A673 (cell line): ENCODE results near the gene UXT. TPM values are rescaled to one million over a fixed set of nuclear protein-coding genes. Genes with fewer than 3 reads are reported as not detected.

Experiments
- BruUV-seq: library from RNA; stranded (reverse); fragments of 400-500 nt; replicated peaks from 2 replicates; lab custom pipeline; 2021; lab: Mats Ljungman, UMichigan
- CTCF ChIA-PET: fragments of 300-600 bp; sonication (Branson Sonifier 250); formaldehyde crosslinking; loops from one replicate; lab custom pipeline; 2022; ENCODE audit warnings: antibody characterized with exemption; lab: Charles Lee
- POLR2A ChIA-PET: fragments of 300-600 bp; sonication (Branson Sonifier 250); formaldehyde crosslinking; loops from one replicate; lab custom pipeline; 2022; ENCODE audit warnings: antibody characterized with exemption; ENCODE audit not compliant: low non-redundant PET; lab: Charles Lee
- DNase-seq: peaks from one replicate; pipeline ENCODE4 v3.0.0-alpha.2; 2015; ENCODE audit warnings: low spot score
- H3K27ac ChIP-seq: fragments of 200-600 bp; sonication (generic); 2 replicates; pipeline ENCODE4 v1.5.1; 2016; ENCODE audit warnings: mixed run types, low read depth, mild to moderate bottlenecking, mixed read lengths, antibody characterized with exemption, low read length; ENCODE audit not compliant: poor library complexity, severe bottlenecking
- H3K27me3 ChIP-seq: fragments of 200-600 bp; sonication (generic); replicated peaks from 2 replicates; pipeline ENCODE4 v1.6.1; 2017; ENCODE audit warnings: mixed run types, low read depth, mild to moderate bottlenecking, mixed read lengths, antibody characterized with exemption, low read length; ENCODE audit not compliant: insufficient read depth, poor library complexity
- H3K36me3 ChIP-seq: fragments of 200-600 bp; sonication (generic); 2 replicates; pipeline ENCODE4 v1.6.1; 2016; ENCODE audit warnings: mixed run types, mild to moderate bottlenecking, mixed read lengths, antibody characterized with exemption, low read length; ENCODE audit not compliant: insufficient read depth, poor library complexity, severe bottlenecking
- H3K4me1 ChIP-seq: fragments of 200-600 bp; sonication (generic); 2 replicates; pipeline ENCODE4 v1.6.1; 2017; ENCODE audit warnings: mixed run types, mild to moderate bottlenecking, mixed read lengths, antibody characterized with exemption, low read length; ENCODE audit not compliant: insufficient read depth, poor library complexity, severe bottlenecking
- H3K4me3 ChIP-seq: fragments of 200-600 bp; sonication (generic); 2 replicates; pipeline ENCODE4 v1.5.1; 2016; ENCODE audit warnings: low read depth, mixed run types, mild to moderate bottlenecking, mixed read lengths, low read length; ENCODE audit not compliant: poor library complexity, severe bottlenecking
- H3K9me3 ChIP-seq: fragments of 200-600 bp; sonication (generic); 2 replicates; pipeline ENCODE4 v1.6.1; 2016; ENCODE audit warnings: mixed run types, low read depth, mild to moderate bottlenecking, mixed read lengths, antibody characterized with exemption, low read length; ENCODE audit not compliant: poor library complexity, severe bottlenecking
- EZH2 ChIP-seq: fragments of 200-600 bp; sonication (generic); IDR thresholded peaks from 2 replicates; pipeline ENCODE4 v1.6.1; 2017; ENCODE audit warnings: borderline replicate concordance, low read depth, mild to moderate bottlenecking, mixed read lengths, antibody characterized with exemption, low read length; ENCODE audit not compliant: poor library complexity, severe bottlenecking
- intact Hi-C: fragments of 100-400 bp; cut with micrococcal nuclease; formaldehyde crosslinking; loops from one replicate; pipeline ENCODE4 v1.10.0; 2022; ENCODE audit not compliant: unreplicated experiment
- total RNA-seq: library from RNA; stranded (reverse); gene quantifications from 2 replicates; pipeline ENCODE4 v1.2.3, GENCODE V29; 2021
- TF ChIP-seq, protein P1 (sequence below): fragments of 300-800, 200-600 bp; sonication (generic); conservative IDR thresholded peaks from 2 replicates; pipeline ENCODE4 v1.5.1; 2017; ENCODE audit warnings: low read depth, mild to moderate bottlenecking, antibody characterized with exemption, low read length, moderate library complexity, mixed read lengths

The UXT gene
- total RNA-seq, 1 experiment from 2014 or later: 110 TPM

GRCh38 chrX:47651043-47651905 lies 7.7 kb downstream of the UXT start:
- no peak for TF ChIP-seq EZH2
- TF ChIP-seq, protein P1, sequence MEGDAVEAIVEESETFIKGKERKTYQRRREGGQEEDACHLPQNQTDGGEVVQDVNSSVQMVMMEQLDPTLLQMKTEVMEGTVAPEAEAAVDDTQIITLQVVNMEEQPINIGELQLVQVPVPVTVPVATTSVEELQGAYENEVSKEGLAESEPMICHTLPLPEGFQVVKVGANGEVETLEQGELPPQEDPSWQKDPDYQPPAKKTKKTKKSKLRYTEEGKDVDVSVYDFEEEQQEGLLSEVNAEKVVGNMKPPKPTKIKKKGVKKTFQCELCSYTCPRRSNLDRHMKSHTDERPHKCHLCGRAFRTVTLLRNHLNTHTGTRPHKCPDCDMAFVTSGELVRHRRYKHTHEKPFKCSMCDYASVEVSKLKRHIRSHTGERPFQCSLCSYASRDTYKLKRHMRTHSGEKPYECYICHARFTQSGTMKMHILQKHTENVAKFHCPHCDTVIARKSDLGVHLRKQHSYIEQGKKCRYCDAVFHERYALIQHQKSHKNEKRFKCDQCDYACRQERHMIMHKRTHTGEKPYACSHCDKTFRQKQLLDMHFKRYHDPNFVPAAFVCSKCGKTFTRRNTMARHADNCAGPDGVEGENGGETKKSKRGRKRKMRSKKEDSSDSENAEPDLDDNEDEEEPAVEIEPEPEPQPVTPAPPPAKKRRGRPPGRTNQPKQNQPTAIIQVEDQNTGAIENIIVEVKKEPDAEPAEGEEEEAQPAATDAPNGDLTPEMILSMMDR: no peak
- no peaks in the 10 kb centered on the region for H3K4me1 ChIP-seq
- DNase-seq: no peak
- peak overlapping the region; percentile 43 for H3K4me3 ChIP-seq
- intact Hi-C loops: loop anchor here (10.0 kb wide), 1 partner anchor 184 kb away; the partner anchor contains the start of gene ZNF81
- no peaks in the 10 kb centered on the region for H3K9me3 ChIP-seq
- H3K36me3 ChIP-seq: peaks cover 10% of the 10 kb centered on the region
- no peaks in the 10 kb centered on the region for H3K27me3 ChIP-seq
- ChIA-PET CTCF (no interaction called here), POLR2A (no interaction called here)
- peak overlapping the region; percentile 77 for H3K27ac ChIP-seq
- BruUV-seq: no TSS peak

GRCh38 chrX:47650164-47651042 lies 8.6 kb downstream of the UXT start, which contains the start of gene ELK1:
Gene ELK1, minus strand, starts transcription at chrX:47650563. Its CDS starts 9,122 bp downstream, at chrX:47641441.
- Histone ChIP-seq H3K4me1 (no peaks in the 10 kb centered on the region), H3K36me3 (peaks cover 5% of the 10 kb centered on the region), H3K9me3 (no peaks in the 10 kb centered on the region), H3K27ac (peak within 1 kb of the TSS; percentile 87), H3K27me3 (no peaks in the 10 kb centered on the region), H3K4me3 (peak within 1 kb of the TSS; percentile 74)
- POLR2A ChIA-PET: no interaction called here
- TF ChIP-seq EZH2: no peak
- TF ChIP-seq, protein P1: no peak
- peak; percentile 99 for DNase-seq
- BruUV-seq: no TSS peak
- intact Hi-C loops: loop anchor here (10.0 kb wide), 1 partner anchor 184 kb away; the partner anchor contains the start of gene ZNF81
- CTCF ChIA-PET: interaction anchor here (0.7 kb wide), 1 partner anchor 68 kb away, joined by 3 read pairs; the partner anchor contains the start of gene TIMP1

GRCh38 chrX:47649781-47650163 lies 9.2 kb downstream of the UXT start:
- H3K36me3 ChIP-seq: peaks cover 5% of the 10 kb centered on the region
- no peaks in the 10 kb centered on the region for H3K9me3 ChIP-seq
- ChIA-PET POLR2A (interaction anchor here (0.6 to 0.7 kb wide), 2 partner anchors 178 to 769 kb away, joined by 4 to 12 read pairs; no protein-coding TSS in a partner anchor), CTCF (no interaction called here)
- TF ChIP-seq, protein P1: no peak
- TF ChIP-seq EZH2: no peak
- peak overlapping the region; percentile 74 for H3K4me3 ChIP-seq
- H3K4me1 ChIP-seq: no peaks in the 10 kb centered on the region
- no peak overlapping the region for H3K27ac ChIP-seq
- intact Hi-C loops: loop anchor here (10.0 kb wide), 1 partner anchor 185 kb away; the partner anchor contains the start of gene ZNF81
- no peak for DNase-seq
- H3K27me3 ChIP-seq: no peaks in the 10 kb centered on the region
- no TSS peak for BruUV-seq
